GM13976 (cell line): ENCODE data around the gene SLC25A21.
"Not testable (repeated sequence)": the region's sequence is repeated elsewhere in the genome, so short reads cannot be mapped to it uniquely, and the experiment has no call there.

Source experiments
- DNase-seq: peaks from one replicate; pipeline ENCODE4 v3.0.0; 2012; ENCODE audit warnings: low spot score
- CTCF ChIP-seq: IDR thresholded peaks from 2 replicates; pipeline ENCODE4 v1.5.1; 2012; ENCODE audit warnings: borderline replicate concordance, mild to moderate bottlenecking; ENCODE audit not compliant: insufficient read depth; ENCODE audit errors: extremely low read depth, missing control alignments, control extremely low read depth
- in situ Hi-C: fragments of 300-500 bp; cut with MboI; formaldehyde crosslinking; loops from one replicate; pipeline ENCODE4 v1.12.0; 2022; ENCODE audit warnings: low sequenced_read_pairs, mixed read lengths, inconsistent platforms; ENCODE audit not compliant: unreplicated experiment

SLC25A21 gene

DNA sequence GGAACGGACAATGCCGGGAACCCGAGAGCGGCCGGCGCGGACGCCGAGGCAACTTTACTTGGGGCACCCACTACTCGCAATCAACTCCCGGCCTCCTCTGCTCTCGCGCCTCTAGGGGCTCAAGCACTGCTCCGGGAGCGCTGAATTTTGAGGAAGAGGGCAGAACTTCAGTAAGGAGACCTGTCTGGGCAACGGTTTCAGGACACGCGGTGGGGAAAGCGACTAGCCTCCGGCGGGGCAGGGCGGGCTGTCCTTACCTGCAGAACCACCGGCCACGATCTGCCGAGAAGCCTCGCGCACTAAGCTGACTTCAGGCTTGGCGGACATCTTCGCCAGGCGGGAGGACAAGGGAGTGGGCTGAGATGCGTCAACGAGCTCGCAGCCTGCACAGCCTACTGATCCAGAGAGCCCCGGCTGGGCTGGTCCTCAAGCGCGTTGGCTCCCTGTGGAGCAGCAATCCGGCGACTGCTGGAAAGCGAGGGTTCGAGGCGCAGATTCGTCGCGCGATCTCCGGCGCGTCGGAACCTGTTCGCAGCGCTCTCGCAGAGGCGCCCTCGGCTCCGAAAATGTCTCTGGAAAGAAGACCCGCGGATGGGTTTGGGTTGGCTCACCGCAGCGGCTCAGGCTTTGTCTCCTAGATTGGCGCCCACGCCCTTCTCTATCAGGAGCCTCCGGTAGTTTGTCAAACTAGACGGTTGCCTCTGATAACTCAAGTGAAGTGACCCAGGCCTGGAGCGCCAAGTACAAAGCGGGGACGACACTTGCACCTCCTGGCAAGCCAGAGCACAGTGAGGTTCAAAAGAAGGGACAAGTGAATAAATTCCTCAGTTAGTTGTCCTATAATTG lies at the start of gene SLC25A21:
Gene SLC25A21, minus strand, starts transcription at position 583 of the 846 bp plus-strand sequence.
- TF ChIP-seq CTCF: no peak
- in situ Hi-C loops: no loop called here
- DNase-seq: no peak

- in situ Hi-C loops: no loop called here
Measured at GRCh38 chr14:37221073-37221472, 48.7 kb upstream of the SLC25A21 start.

DNA sequence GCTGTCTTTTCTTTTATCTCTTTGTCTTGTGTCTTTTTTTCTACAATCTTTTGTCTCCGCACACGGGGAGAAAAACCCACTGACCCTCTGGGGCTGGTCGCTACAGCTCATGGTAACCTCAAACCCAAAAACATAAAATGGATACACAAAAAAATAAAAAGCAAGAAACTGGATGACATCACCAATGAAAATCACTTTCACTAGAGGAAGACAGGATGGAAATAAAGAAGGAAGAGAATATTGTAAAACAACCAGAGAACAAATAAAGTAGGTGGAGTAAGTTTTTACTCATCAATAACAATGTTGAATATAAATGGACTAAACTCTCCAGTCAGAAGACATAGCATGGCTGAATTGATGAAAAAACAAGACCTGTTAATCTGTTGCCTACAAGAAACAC lies 42.9 kb upstream of the SLC25A21 start:
- no peak for DNase-seq
- in situ Hi-C loops: no loop called here
- no peak for TF ChIP-seq CTCF

More at GRCh38 chr14:37221073-37221472, 48.7 kb upstream of the SLC25A21 start:
- no peak for TF ChIP-seq CTCF
- DNase-seq: no peak

GRCh38 chr14:37213016-37213415 lies 40.6 kb upstream of the SLC25A21 start:
- no peak for DNase-seq
- in situ Hi-C loops: no loop called here
- TF ChIP-seq CTCF: no peak

- in situ Hi-C loops: no loop called here
- no peak for TF ChIP-seq CTCF
- DNase-seq: no peak
Measured at GRCh38 chr14:37210448-37210847, 38.0 kb upstream of the SLC25A21 start.

GRCh38 chr14:37209617-37210016 lies 37.2 kb upstream of the SLC25A21 start:
- DNase-seq, in situ Hi-C loops: not testable (repeated sequence)

DNA sequence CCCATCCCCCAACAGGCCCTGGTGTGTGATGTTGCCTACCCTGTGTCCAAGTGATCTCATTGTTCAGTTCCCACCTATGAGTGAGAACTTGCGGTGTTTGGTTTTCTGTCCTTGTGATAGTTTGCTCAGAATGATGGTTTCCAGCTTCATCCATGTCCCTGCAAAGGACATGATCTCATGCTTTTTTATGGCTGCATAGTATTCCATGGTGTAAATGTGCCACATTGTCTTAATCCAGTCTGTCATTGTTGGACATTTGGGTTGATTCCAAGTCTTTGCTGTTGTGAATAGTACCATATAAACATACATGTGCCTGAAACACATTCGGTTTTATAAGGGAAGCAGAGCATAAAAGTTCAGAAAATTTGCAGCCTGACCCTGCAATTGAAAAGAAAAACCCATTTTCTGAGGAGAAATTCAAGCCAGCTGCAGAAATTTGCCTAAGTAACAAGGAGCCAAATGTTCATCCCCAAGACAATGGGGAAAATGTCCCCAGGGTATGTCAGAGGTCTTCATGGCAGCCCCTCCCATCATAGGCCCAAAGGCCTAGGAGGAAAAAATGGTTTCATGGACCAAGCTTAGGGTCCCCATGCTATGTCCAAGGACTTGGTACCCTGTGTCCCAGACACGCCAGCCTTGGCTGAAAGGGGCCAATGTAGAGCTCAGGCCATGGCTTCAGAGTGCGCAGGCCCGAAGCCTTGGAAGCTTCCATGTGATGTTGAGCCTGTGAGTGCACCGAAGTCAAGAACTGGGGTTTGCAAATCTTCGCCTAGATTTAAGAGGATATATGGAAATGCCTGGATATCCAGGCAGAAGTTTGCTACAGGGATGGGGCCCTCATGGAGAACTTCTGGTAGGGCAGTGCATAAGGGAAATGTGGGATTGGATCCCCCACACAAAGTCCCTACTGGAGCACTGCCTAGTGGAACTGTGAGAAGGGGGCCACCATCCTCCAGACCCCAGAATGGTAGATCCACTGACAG lies 33.5 kb upstream of the SLC25A21 start:
- DNase-seq, in situ Hi-C loops: not testable (repeated sequence)
